GM23338 (cell line): Measurements from ENCODE around the gene NECTIN2.

ENCODE experiments used
- CREB1 ChIP-seq: fragments of 250-450 bp; sonication (Bioruptor Pico); IDR thresholded peaks from 2 replicates; pipeline ENCODE4 v1.5.0; 2020; ENCODE audit warnings: low read depth, mild to moderate bottlenecking, moderate library complexity
- CTCF ChIP-seq, 2 experiments: fragments of 200-600 bp in 1 of 2; sonication (generic) in 1 of 2; conservative IDR thresholded peaks; 2 replicates each; pipeline versions ENCODE4 v1.5.1 to v1.6.1; 2016 to 2017; ENCODE audit warnings: antibody characterized with exemption in 2 of 2, low read depth in 2 of 2, mild to moderate bottlenecking in 2 of 2, moderate library complexity in 1 of 2
- EZH2 ChIP-seq: fragments of 200-600 bp; sonication (generic); IDR thresholded peaks from one replicate; pipeline ENCODE4 v1.8.0; 2017; ENCODE audit warnings: antibody characterized with exemption, mild to moderate bottlenecking, low read depth; ENCODE audit not compliant: unreplicated experiment
- EZH2phosphoT487 ChIP-seq: fragments of 200-600 bp; sonication (generic); IDR thresholded peaks from one replicate; pipeline ENCODE4 v1.8.1; 2018; ENCODE audit warnings: antibody characterized with exemption; ENCODE audit not compliant: unreplicated experiment
- JUNB ChIP-seq: IDR thresholded peaks from one replicate; pipeline ENCODE4 v1.6.1; 2016; ENCODE audit warnings: antibody characterized with exemption; ENCODE audit not compliant: unreplicated experiment
- NANOG ChIP-seq: IDR thresholded peaks from 2 replicates; pipeline ENCODE4 v1.6.1; 2016; ENCODE audit warnings: antibody characterized with exemption, borderline replicate concordance
- POLR2AphosphoS5 ChIP-seq: IDR thresholded peaks from 2 replicates; pipeline ENCODE4 v1.6.1; 2016; ENCODE audit warnings: antibody characterized with exemption, low read depth
- ZNF114 ChIP-seq: fragments of 250-450 bp; sonication (Bioruptor Pico); IDR thresholded peaks from 2 replicates; pipeline ENCODE4 v1.5.0; 2020; ENCODE audit warnings: mild to moderate bottlenecking, moderate library complexity
- TF ChIP-seq, protein P1 (sequence below): IDR thresholded peaks from one replicate; pipeline ENCODE4 v1.6.1; 2018; ENCODE audit warnings: antibody characterized with exemption; ENCODE audit not compliant: unreplicated experiment
- TF ChIP-seq, protein P2 (sequence below): fragments of 250-450 bp; sonication (Bioruptor Pico); IDR thresholded peaks from 2 replicates; pipeline ENCODE4 v1.5.0; 2020; ENCODE audit warnings: mild to moderate bottlenecking, moderate library complexity
- TF ChIP-seq, protein P3 (sequence below): IDR thresholded peaks from 2 replicates; pipeline ENCODE4 v1.6.1; 2016; ENCODE audit warnings: antibody characterized with exemption

DNA sequence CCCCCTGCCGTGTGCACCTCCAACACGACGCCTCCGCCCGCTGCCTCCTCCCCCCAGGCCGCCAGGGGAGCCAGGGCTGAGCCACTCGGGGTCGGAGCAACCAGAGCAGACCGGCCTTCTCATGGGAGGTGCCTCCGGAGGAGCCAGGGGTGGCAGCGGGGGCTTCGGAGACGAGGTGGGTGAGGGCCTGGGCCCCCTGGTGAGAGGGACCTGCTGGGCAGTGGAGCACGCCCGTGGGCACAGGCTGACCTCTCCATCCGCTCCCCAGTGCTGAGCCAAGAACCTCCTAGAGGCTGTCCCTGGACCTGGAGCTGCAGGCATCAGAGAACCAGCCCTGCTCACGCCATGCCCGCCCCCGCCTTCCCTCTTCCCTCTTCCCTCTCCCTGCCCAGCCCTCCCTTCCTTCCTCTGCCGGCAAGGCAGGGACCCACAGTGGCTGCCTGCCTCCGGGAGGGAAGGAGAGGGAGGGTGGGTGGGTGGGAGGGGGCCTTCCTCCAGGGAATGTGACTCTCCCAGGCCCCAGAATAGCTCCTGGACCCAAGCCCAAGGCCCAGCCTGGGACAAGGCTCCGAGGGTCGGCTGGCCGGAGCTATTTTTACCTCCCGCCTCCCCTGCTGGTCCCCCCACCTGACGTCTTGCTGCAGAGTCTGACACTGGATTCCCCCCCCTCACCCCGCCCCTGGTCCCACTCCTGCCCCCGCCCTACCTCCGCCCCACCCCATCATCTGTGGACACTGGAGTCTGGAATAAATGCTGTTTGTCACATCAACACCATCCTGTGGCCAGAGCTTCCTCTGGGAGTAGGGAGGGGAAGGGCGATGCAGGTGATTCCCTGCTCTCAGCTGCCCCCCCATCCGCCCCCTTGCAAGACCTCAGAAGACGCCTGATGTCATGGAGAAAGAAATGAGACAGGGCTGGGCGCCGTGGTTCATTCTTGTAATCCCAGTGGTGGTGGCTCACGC is 25.2 kb upstream of the NECTIN2 start:
- no peak for TF ChIP-seq JUNB
- no peak for TF ChIP-seq EZH2
- no peak for TF ChIP-seq CTCF (conservative IDR thresholded peaks at IDR 0.05; ENCODE audit: low read depth in 2 of 2)
- no peak for TF ChIP-seq POLR2AphosphoS5
- TF ChIP-seq, protein P1, sequence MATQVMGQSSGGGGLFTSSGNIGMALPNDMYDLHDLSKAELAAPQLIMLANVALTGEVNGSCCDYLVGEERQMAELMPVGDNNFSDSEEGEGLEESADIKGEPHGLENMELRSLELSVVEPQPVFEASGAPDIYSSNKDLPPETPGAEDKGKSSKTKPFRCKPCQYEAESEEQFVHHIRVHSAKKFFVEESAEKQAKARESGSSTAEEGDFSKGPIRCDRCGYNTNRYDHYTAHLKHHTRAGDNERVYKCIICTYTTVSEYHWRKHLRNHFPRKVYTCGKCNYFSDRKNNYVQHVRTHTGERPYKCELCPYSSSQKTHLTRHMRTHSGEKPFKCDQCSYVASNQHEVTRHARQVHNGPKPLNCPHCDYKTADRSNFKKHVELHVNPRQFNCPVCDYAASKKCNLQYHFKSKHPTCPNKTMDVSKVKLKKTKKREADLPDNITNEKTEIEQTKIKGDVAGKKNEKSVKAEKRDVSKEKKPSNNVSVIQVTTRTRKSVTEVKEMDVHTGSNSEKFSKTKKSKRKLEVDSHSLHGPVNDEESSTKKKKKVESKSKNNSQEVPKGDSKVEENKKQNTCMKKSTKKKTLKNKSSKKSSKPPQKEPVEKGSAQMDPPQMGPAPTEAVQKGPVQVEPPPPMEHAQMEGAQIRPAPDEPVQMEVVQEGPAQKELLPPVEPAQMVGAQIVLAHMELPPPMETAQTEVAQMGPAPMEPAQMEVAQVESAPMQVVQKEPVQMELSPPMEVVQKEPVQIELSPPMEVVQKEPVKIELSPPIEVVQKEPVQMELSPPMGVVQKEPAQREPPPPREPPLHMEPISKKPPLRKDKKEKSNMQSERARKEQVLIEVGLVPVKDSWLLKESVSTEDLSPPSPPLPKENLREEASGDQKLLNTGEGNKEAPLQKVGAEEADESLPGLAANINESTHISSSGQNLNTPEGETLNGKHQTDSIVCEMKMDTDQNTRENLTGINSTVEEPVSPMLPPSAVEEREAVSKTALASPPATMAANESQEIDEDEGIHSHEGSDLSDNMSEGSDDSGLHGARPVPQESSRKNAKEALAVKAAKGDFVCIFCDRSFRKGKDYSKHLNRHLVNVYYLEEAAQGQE = no peak
- no peak for TF ChIP-seq EZH2phosphoT487
- no peak for TF ChIP-seq ZNF114 (CRISPR knock-in tag)
- no peak for TF ChIP-seq CREB1
- TF ChIP-seq, protein P2, sequence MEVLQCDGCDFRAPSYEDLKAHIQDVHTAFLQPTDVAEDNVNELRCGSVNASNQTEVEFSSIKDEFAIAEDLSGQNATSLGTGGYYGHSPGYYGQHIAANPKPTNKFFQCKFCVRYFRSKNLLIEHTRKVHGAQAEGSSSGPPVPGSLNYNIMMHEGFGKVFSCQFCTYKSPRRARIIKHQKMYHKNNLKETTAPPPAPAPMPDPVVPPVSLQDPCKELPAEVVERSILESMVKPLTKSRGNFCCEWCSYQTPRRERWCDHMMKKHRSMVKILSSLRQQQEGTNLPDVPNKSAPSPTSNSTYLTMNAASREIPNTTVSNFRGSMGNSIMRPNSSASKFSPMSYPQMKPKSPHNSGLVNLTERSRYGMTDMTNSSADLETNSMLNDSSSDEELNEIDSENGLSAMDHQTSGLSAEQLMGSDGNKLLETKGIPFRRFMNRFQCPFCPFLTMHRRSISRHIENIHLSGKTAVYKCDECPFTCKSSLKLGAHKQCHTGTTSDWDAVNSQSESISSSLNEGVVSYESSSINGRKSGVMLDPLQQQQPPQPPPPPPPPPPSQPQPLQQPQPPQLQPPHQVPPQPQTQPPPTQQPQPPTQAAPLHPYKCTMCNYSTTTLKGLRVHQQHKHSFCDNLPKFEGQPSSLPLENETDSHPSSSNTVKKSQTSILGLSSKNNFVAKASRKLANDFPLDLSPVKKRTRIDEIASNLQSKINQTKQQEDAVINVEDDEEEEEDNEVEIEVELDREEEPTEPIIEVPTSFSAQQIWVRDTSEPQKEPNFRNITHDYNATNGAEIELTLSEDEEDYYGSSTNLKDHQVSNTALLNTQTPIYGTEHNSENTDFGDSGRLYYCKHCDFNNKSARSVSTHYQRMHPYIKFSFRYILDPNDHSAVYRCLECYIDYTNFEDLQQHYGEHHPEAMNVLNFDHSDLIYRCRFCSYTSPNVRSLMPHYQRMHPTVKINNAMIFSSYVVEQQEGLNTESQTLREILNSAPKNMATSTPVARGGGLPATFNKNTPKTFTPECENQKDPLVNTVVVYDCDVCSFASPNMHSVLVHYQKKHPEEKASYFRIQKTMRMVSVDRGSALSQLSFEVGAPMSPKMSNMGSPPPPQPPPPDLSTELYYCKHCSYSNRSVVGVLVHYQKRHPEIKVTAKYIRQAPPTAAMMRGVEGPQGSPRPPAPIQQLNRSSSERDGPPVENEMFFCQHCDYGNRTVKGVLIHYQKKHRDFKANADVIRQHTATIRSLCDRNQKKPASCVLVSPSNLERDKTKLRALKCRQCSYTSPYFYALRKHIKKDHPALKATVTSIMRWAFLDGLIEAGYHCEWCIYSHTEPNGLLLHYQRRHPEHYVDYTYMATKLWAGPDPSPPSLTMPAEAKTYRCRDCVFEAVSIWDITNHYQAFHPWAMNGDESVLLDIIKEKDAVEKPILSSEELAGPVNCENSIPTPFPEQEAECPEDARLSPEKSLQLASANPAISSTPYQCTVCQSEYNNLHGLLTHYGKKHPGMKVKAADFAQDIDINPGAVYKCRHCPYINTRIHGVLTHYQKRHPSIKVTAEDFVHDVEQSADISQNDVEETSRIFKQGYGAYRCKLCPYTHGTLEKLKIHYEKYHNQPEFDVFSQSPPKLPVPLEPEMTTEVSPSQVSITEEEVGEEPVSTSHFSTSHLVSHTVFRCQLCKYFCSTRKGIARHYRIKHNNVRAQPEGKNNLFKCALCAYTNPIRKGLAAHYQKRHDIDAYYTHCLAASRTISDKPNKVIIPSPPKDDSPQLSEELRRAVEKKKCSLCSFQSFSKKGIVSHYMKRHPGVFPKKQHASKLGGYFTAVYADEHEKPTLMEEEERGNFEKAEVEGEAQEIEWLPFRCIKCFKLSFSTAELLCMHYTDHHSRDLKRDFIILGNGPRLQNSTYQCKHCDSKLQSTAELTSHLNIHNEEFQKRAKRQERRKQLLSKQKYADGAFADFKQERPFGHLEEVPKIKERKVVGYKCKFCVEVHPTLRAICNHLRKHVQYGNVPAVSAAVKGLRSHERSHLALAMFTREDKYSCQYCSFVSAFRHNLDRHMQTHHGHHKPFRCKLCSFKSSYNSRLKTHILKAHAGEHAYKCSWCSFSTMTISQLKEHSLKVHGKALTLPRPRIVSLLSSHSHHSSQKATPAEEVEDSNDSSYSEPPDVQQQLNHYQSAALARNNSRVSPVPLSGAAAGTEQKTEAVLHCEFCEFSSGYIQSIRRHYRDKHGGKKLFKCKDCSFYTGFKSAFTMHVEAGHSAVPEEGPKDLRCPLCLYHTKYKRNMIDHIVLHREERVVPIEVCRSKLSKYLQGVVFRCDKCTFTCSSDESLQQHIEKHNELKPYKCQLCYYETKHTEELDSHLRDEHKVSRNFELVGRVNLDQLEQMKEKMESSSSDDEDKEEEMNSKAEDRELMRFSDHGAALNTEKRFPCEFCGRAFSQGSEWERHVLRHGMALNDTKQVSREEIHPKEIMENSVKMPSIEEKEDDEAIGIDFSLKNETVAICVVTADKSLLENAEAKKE = no peak
- TF ChIP-seq NANOG = no peak
- TF ChIP-seq, protein P3, sequence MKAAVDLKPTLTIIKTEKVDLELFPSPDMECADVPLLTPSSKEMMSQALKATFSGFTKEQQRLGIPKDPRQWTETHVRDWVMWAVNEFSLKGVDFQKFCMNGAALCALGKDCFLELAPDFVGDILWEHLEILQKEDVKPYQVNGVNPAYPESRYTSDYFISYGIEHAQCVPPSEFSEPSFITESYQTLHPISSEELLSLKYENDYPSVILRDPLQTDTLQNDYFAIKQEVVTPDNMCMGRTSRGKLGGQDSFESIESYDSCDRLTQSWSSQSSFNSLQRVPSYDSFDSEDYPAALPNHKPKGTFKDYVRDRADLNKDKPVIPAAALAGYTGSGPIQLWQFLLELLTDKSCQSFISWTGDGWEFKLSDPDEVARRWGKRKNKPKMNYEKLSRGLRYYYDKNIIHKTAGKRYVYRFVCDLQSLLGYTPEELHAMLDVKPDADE = no peak
